Globus pallidus (tissue), 1 donor: ENCODE data around the gene LRRC26.

ENCODE experiments used
- DNase-seq: peaks from one replicate; pipeline ENCODE4 v3.0.0-alpha.2; 2015; ENCODE audit warnings: low spot score

Gene LRRC26, protein sequence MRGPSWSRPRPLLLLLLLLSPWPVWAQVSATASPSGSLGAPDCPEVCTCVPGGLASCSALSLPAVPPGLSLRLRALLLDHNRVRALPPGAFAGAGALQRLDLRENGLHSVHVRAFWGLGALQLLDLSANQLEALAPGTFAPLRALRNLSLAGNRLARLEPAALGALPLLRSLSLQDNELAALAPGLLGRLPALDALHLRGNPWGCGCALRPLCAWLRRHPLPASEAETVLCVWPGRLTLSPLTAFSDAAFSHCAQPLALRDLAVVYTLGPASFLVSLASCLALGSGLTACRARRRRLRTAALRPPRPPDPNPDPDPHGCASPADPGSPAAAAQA

DNA sequence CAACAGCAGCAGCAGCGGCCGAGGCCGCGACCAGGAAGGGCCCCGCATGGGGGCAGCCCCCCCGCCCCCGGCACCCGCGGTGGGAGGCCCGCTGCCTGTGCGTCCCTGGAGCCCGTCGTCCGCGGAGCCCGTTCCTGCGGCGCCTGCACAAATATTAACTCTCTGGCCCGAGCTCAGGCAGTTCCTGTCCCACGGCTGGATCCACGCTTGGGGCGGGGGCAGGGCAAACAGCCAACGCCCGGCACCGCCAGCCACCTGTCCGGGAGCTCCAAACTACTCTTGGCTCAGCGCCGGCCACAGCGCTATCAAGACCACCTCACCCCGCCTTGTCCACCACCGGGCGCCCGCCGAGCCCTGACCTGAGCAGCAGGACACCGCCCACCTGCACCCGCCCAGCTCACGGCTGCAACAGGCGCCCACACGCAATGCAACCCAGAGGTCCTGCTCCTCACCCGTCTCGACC, at the start of gene LRRC26:
Gene LRRC26 (minus strand): TSS at position 156 of the 463 bp plus-strand sequence. CDS start 108 bp downstream, at position 48.
- no peak for DNase-seq

DNA sequence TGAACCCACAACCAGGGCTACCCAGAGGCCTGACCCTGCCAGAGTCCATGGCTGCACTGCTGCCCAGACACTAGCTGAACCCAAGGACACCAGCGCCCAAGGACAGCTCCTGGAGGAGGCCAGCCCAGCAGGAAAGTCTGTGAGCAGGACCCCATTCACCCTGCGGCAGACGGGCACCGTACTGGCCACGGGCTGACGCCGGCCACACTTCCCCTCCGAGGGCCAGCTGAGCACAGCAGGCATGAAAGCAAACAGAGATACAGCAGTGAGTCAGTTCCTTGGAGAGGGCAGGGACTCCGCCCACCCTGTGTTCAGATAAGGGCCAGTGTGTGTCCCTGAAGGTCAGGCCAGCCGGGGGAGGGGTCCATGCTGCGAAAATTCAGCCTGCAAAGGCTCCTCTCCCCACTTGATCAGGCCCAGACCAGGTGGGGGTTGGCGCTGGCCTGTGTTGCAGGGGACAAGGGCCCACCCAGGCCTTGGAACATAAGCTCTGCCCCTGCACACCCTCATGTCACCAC, 49.0 kb upstream of the LRRC26 start:
- DNase-seq = no peak

- DNase-seq = no peak
Measured at GRCh38 chr9:137218212-137218753, 48.4 kb upstream of the LRRC26 start.

- no peak for DNase-seq
Measured at GRCh38 chr9:137217276-137218211, 47.7 kb upstream of the LRRC26 start.

DNA sequence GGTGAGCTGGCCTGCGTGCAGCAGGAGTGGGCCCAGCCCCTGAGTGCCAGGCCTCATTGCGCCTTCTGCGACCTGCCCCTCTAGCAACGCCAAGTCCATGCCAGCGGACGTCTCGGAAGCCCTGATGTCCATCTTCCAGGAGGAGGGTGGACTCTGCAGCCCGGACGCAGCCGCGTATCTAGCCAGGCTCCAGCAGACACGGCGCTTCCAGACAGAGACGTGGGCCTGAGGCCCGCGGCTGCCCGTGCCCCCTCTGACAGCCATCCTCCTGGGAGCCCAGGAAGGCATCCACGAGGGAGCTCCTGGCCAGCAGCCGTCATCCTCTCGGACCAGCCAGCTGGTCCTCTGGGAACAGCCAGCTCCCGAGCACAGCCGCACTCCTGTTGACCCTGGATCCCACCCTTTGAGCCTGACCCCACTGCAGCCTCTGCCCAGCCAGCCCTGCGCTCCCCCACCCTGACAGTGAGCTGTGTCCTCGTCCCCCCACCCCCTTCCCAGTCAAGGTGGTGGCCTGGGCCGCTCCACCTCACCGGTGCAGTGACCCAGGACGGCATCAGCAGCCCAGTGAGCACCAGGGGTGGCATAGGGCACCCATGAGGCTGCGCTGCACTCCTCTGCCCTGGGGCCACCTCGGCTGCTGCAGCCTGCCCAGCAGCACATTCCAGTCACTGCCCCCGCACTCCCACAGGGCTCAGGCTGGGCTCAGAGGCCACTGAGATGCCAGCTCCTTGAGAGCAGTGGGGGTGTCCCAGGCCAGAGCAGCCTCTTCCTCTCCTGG, 46.5 kb upstream of the LRRC26 start:
- DNase-seq = no peak

GRCh38 chr9:137215196-137215986, 45.5 kb upstream of the LRRC26 start:
- DNase-seq = no peak

DNA sequence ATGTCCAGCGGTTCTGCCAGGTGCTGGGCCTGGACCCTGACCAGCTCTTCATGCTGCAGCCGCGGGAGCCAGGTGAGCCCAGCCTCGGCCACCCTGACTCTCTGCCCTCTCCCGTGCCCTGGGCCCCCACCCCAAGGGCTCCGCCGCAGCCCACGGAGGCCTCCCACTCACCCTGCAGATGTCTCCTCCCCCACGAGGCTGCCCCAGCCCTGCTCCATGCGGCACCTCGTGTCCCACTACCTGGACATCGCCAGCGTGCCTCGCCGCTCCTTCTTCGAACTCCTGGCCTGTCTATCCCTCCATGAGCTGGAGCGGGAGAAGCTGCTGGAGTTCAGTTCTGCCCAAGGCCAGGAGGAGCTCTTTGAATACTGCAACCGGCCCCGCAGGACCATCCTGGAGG, 44.8 kb upstream of the LRRC26 start:
- no peak for DNase-seq

- DNase-seq = no peak
Measured at GRCh38 chr9:137213160-137214060, 43.6 kb upstream of the LRRC26 start.

- DNase-seq = no peak
Measured at GRCh38 chr9:137212520-137212919, 42.7 kb upstream of the LRRC26 start.

GRCh38 chr9:137211532-137211931, 41.7 kb upstream of the LRRC26 start:
- DNase-seq = no peak

- no peak for DNase-seq
Measured at GRCh38 chr9:137206602-137207001, 36.8 kb upstream of the LRRC26 start.

DNA sequence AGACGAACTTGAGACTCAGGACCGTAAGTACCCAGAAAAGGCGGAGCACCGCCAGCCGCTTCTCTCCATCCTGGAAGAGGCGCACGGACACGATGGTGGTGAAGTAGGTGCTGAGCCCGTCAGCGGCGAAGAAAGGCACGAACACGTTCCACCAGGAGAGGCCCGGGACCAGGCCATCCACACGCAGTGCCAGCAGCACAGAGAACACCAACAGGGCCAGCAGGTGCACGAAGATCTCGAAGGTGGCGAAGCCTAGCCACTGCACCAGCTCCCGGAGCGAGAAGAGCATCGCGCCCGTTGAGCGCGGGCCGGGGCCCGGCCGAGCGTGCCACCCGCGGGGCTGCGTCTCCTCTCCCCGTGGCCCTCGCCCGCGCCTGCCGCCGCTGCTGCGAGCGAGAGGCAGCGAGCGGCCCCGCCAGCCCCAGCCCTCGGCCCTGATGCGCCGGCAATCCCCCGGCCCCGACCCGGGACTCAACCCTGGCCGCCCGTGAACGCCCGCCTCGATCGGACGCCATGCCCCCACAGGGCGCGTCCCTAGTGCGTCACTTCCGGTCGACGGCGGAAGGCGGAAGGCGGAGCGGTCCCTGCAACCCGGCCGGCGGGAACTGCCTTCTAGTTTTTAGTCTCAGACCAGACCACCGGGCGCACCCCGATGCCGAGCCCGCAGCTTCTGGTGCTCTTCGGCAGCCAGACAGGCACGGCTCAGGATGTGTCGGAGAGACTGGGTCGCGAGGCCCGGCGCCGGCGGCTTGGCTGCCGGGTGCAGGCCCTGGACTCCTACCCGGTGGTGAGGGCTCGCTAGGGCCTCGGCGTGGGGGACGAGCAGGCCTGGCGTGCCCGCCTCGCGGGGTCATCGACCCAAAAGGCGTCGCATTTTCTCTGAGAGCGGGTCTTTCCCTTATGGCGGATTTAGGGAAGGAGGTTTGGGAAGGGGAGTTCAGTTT, 35.5 kb upstream of the LRRC26 start, which contains the start of the genes NDOR1 and TMEM203:
Gene NDOR1 (plus strand): TSS at position 575 of the 944 bp plus-strand sequence. CDS start 78 bp downstream, at position 653.
Gene TMEM203 (minus strand): TSS at position 523 of the 944 bp plus-strand sequence. CDS start 234 bp downstream, at position 289.
- DNase-seq = peak; percentile 82

GRCh38 chr9:137204731-137205125, 34.9 kb upstream of the LRRC26 start:
- no peak for DNase-seq

GRCh38 chr9:137202966-137203365, 33.1 kb upstream of the LRRC26 start:
- DNase-seq = no peak

DNA sequence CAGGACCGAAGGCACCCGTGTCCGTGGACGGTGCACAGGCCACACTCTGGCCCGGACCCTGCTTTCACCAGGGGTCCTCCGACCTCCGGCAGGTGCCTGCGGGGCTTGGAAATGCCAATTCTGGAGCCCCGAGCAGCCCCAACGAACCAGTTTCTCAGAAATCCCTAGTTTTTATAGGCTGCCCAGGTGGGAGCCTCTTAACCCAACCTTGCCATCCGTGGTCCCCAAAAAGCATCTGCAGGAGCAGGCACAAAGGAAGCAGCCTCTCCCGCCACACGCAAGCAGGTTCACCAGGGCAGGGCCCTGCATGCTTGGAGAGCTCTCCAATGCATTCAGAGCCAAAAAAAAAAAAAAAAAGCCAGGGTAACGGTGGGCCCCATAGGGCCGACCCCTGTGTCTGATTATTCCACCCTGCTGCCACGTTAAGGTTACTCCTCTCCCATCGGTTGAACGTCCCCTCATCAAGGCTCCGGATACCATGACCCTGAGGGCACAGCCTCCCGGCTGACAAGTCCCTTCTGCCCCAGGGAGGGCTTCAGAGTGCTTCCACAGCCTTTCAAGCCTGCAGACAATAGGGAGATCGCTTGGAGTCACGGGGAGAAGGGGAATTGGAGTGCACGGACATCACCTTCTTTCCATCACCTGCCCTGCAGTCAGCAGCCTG, 31.5 kb upstream of the LRRC26 start:
- no peak for DNase-seq

- peak; percentile 99 for DNase-seq
Measured at GRCh38 chr9:137200311-137201204, 30.7 kb upstream of the LRRC26 start, which contains the start of gene TPRN. TSS of gene TPRN (minus strand) at chr9:137200741. CDS start at chr9:137200711, 30 bp downstream.
